HepG2 (cell line): ENCODE results near the gene PTPRCAP. TPM values are rescaled to one million over a fixed set of nuclear protein-coding genes. Genes with fewer than 3 reads are reported as not detected.

Source experiments
- AHR ChIP-seq: IDR thresholded peaks from 2 replicates; pipeline ENCODE4 v1.6.1; 2018; ENCODE audit warnings: missing genetic modification reagents, missing compliant biosample characterization
- BCL3 ChIP-seq: sonication (generic); formaldehyde crosslinking; IDR thresholded peaks from 2 replicates; pipeline ENCODE4 v1.5.1; 2020; ENCODE audit warnings: mild to moderate bottlenecking, missing genetic modification reagents, moderate library complexity
- CAMTA2 ChIP-seq: sonication (generic); formaldehyde crosslinking; IDR thresholded peaks from 2 replicates; pipeline ENCODE4 v1.4.0; 2020; ENCODE audit warnings: mild to moderate bottlenecking, missing genetic modification reagents, borderline replicate concordance
- DR1 ChIP-seq: sonication (generic); formaldehyde crosslinking; IDR thresholded peaks from 2 replicates; pipeline ENCODE4 v1.8.0; 2021; ENCODE audit warnings: mild to moderate bottlenecking, missing genetic modification reagents, inconsistent platforms
- ELK4 ChIP-seq: sonication (generic); formaldehyde crosslinking; IDR thresholded peaks from 2 replicates; pipeline ENCODE4 v1.9.0; 2021; ENCODE audit warnings: missing genetic modification reagents, borderline replicate concordance
- ETV5 ChIP-seq: IDR thresholded peaks from 2 replicates; pipeline ENCODE4 v1.6.1; 2018; ENCODE audit warnings: missing biosample characterization, missing genetic modification reagents, inconsistent platforms, borderline replicate concordance
- IKZF5 ChIP-seq: IDR thresholded peaks from 2 replicates; pipeline ENCODE4 v1.6.1; 2018; ENCODE audit warnings: missing genetic modification reagents, mild to moderate bottlenecking, missing compliant biosample characterization
- KAT2B ChIP-seq: fragments of 150-350 bp; IDR thresholded peaks from 2 replicates; pipeline ENCODE4 v1.6.1; 2014; ENCODE audit warnings: low read depth, low read length, borderline replicate concordance
- KLF9 ChIP-seq: IDR thresholded peaks from 2 replicates; pipeline ENCODE4 v1.6.1; 2016; ENCODE audit warnings: low read depth
- MEF2D ChIP-seq: sonication (generic); formaldehyde crosslinking; IDR thresholded peaks from 2 replicates; pipeline ENCODE4 v1.5.1; 2020; ENCODE audit warnings: mild to moderate bottlenecking, missing genetic modification reagents
- MEIS2 ChIP-seq: sonication (generic); formaldehyde crosslinking; IDR thresholded peaks from 2 replicates; pipeline ENCODE4 v1.9.0; 2021; ENCODE audit warnings: mild to moderate bottlenecking, missing genetic modification reagents
- NR0B2 ChIP-seq: sonication (generic); formaldehyde crosslinking; IDR thresholded peaks from 2 replicates; pipeline ENCODE4 v1.4.0; 2020; ENCODE audit warnings: mild to moderate bottlenecking, missing genetic modification reagents
- POLR2G ChIP-seq: fragments of 200-400 bp; formaldehyde crosslinking; IDR thresholded peaks from 2 replicates; pipeline ENCODE4 v1.6.1; 2018; ENCODE audit warnings: mild to moderate bottlenecking, low read depth, low read length, moderate library complexity
- RBFOX2 ChIP-seq: fragments of 200-400 bp; formaldehyde crosslinking; IDR thresholded peaks from 2 replicates; pipeline ENCODE4 v1.6.1; 2017; ENCODE audit warnings: low read depth, mild to moderate bottlenecking, low read length
- TOPORS ChIP-seq: sonication (generic); formaldehyde crosslinking; IDR thresholded peaks from 2 replicates; pipeline ENCODE4 v1.8.0; 2023; ENCODE audit warnings: mild to moderate bottlenecking, missing genetic modification reagents
- YEATS4 ChIP-seq: sonication (generic); formaldehyde crosslinking; IDR thresholded peaks from 2 replicates; pipeline ENCODE4 v1.4.0; 2020; ENCODE audit warnings: missing genetic modification reagents, borderline replicate concordance
- ZBTB14 ChIP-seq: sonication (generic); formaldehyde crosslinking; IDR thresholded peaks from 2 replicates; pipeline ENCODE4 v1.4.0; 2020; ENCODE audit warnings: missing genetic modification reagents
- ZFP90 ChIP-seq: sonication (generic); formaldehyde crosslinking; IDR thresholded peaks from 2 replicates; pipeline ENCODE4 v1.8.0; 2022; ENCODE audit warnings: missing genetic modification reagents, mild to moderate bottlenecking, inconsistent platforms, borderline replicate concordance
- ZNF17 ChIP-seq: sonication (generic); formaldehyde crosslinking; IDR thresholded peaks from 2 replicates; pipeline ENCODE4 v1.5.0; 2020; ENCODE audit warnings: mild to moderate bottlenecking, missing genetic modification reagents
- ZNF317 ChIP-seq: sonication (generic); formaldehyde crosslinking; IDR thresholded peaks from 2 replicates; pipeline ENCODE4 v1.5.0; 2020; ENCODE audit warnings: mild to moderate bottlenecking, missing genetic modification reagents
- ZNF513 ChIP-seq: sonication (generic); formaldehyde crosslinking; conservative IDR thresholded peaks from 2 replicates; pipeline ENCODE4 v1.5.0; 2020; ENCODE audit warnings: missing genetic modification reagents
- ZNF629 ChIP-seq: sonication (generic); formaldehyde crosslinking; conservative IDR thresholded peaks from 2 replicates; pipeline ENCODE4 v1.5.0; 2020; ENCODE audit warnings: missing genetic modification reagents
- polyA plus RNA-seq, 8 experiments: library from polyadenylated mRNA; depleted of rRNA in 3 of 8; stranded (reverse) in 7 of 8; unstranded in 1 of 8; fragments of >200 nt; fragmentation: Illumina TruSeq in 4 of 8; extraction: Trizol in 4 of 8; gene quantifications; 2 replicates each; pipeline versions ENCODE4 v1.2.1 to v1.2.3, GENCODE V29; 2011 to 2016; ENCODE audit warnings: low read depth in 4 of 8, missing spikeins in 1 of 8, mixed read lengths in 1 of 8; ENCODE audit not compliant: insufficient read depth in 1 of 8
- total RNA-seq, 5 experiments: library from RNA; depleted of rRNA; stranded (reverse); fragments of >200 nt; fragmentation: Illumina TruSeq; extraction: Trizol; gene quantifications; 2 replicates each; pipeline ENCODE4 v1.2.3, GENCODE V29; 2016; ENCODE audit warnings: low read depth in 1 of 5

PTPRCAP gene
- total and polyA plus RNA-seq, 2 of the 13 experiments (the other 11 are each of a cell fraction or from before 2014, with no cell fraction given): 0.60 to 0.70 TPM

GRCh38 chr11:67463680-67464410, 26.4 kb upstream of the PTPRCAP start (continued):
- TF ChIP-seq IKZF5 (CRISPR knock-in tag) (peak; percentile 60), KLF9 (CRISPR knock-in tag) (no peak), ZBTB14 (CRISPR knock-in tag) (no peak), ZFP90 (CRISPR knock-in tag) (0 out of 2 replicates have a peak, but pooled peaks have one; percentile 8), ZNF629 (CRISPR knock-in tag) (no peak), MEF2D (CRISPR knock-in tag) (no peak), YEATS4 (CRISPR knock-in tag) (no peak), AHR (CRISPR knock-in tag) (no peak), TOPORS (CRISPR knock-in tag) (no peak), ZNF17 (CRISPR knock-in tag) (no peak), KAT2B (no peak), DR1 (CRISPR knock-in tag) (no peak), ZNF317 (CRISPR knock-in tag) (0 out of 2 replicates have a peak, but pooled peaks have one; percentile 4), CAMTA2 (CRISPR knock-in tag) (no peak), NR0B2 (CRISPR knock-in tag) (no peak), POLR2G (peak; percentile 16; the same call in 1 of the 2 replicates), RBFOX2 (peak; percentile 68; the same call in 1 of the 2 replicates), MEIS2 (CRISPR knock-in tag) (no peak), ZNF513 (no peak), BCL3 (CRISPR knock-in tag) (no peak), ETV5 (CRISPR knock-in tag) (peak; percentile 60), ELK4 (no peak)
